ENCODE measurements around the gene MRE11. TPM values are rescaled to one million over a fixed set of nuclear protein-coding genes. Genes with fewer than 3 reads are reported as not detected.

Gene MRE11
- polyA plus RNA-seq, 1 donor (not counting 4 experiments of a cell fraction or from before 2014, with no cell fraction given), result 12.4 TPM

DNA sequence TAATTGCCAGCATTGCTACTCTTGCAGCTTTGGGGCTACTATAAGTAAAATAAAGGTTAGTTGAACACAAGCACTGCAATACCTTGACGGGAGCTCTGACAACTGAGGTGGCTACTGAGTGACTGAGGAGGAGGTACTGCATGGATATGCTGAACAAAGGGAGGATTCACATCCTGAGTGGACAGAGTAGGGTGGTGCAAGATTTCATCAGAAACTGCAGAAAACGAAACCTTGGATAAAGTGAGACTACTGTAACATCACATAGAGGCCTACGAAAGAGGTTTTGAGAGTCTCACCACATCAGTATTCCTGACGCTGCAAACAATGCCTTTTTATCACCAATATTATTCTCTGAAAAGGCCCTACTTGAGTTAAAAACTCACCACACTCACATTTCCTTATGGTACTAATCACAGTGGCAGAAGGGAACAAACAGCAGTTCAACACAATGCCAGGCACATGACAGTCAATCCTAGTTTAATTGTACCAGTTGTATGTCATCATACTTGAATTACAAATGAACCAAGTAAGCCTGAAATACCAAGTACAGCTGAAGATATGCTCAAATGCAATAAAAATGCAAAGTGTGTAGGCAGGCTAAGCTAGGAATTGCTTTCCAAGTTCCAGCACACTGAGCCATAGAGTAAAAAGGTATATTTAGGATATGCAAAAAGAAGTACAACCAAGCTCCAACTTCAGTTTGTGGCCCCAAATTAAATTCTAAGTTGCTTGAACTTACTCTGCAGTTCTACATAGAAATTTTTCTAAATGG, 88.4 kb downstream of the MRE11 start:
- no peak overlapping the region for H3K4me3 ChIP-seq (ENCODE audit: control insufficient read depth in 2 of 3, extremely low read depth in 1 of 3, insufficient read depth in 2 of 3, low read depth in 1 of 3, low read length in 3 of 3)
- no peaks in the 10 kb centered on the region for H3K9me3 ChIP-seq (ENCODE audit: control insufficient read depth, low read depth, low read length)
- peaks cover 11% of the 10 kb centered on the region for H3K4me1 ChIP-seq (ENCODE audit: control insufficient read depth, extremely low read depth, insufficient read depth, low read length)
- no peak overlapping the region for H3K9ac ChIP-seq (ENCODE audit: control insufficient read depth, extremely low read depth, insufficient read depth, low read length)
- no peaks in the 10 kb centered on the region for H3K79me2 ChIP-seq (ENCODE audit: control insufficient read depth, insufficient read depth, low read length)
- H2AFZ ChIP-seq (ENCODE audit: control insufficient read depth, low read length), result no peak overlapping the region
- H4K20me1 ChIP-seq (ENCODE audit: control insufficient read depth, extremely low read depth, insufficient read depth, low read length), result no peaks in the 10 kb centered on the region
- dilution Hi-C loops (cut with MboI; ENCODE audit: extremely low pct_ligation_motif_present, low sequenced_read_pairs), result no loop called here
- peaks cover 15% of the 10 kb centered on the region for H3K27me3 ChIP-seq (ENCODE audit: control insufficient read depth, extremely low read depth, insufficient read depth, low read length)
- H3K9me1 ChIP-seq (ENCODE audit: control insufficient read depth, extremely low read depth, insufficient read depth, low read length), result no peaks in the 10 kb centered on the region
- no peak overlapping the region for H3K27ac ChIP-seq (ENCODE audit: control insufficient read depth, insufficient read depth, low read length)
- no peak for DNase-seq (ENCODE audit: low read depth, low spot score)
- H3K36me3 ChIP-seq (ENCODE audit: control insufficient read depth in 2 of 2, extremely low read depth in 1 of 2, insufficient read depth in 2 of 2, low read length in 2 of 2), result no peaks in the 10 kb centered on the region
- H3K4me2 ChIP-seq (ENCODE audit: control insufficient read depth, extremely low read depth, insufficient read depth, low read depth, low read length), result no peak overlapping the region
- no peak for FAIRE-seq
- TF ChIP-seq EZH2 (IDR thresholded peaks at IDR 0.05; ENCODE audit: low read length), result no peak

DNA sequence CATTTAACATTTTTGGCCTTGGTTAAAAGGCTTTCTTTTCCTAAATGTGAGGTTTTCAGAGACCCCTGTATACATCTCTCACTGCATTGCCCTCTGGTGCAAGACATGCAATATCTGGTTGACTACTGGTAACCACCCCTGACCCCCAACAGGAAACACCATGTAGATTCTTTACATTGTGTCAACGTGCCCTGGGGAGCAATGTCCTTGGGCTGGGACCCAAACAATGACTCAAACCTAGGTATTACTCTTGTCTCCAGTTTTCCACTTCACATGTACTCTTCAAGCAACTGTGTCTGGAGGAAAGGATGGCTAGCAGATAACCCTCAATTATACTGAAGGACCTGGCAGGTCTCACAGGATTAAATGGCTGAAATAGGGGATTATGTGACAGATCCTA, 91.3 kb downstream of the MRE11 start:
- no peaks in the 10 kb centered on the region for H3K9me3 ChIP-seq (ENCODE audit: control insufficient read depth, low read depth, low read length)
- H3K9me1 ChIP-seq (ENCODE audit: control insufficient read depth, extremely low read depth, insufficient read depth, low read length), result no peaks in the 10 kb centered on the region
- FAIRE-seq (peak; percentile 60), DNase-seq (ENCODE audit: low read depth, low spot score) (no peak)
- no peaks in the 10 kb centered on the region for H3K36me3 ChIP-seq (ENCODE audit: control insufficient read depth in 2 of 2, extremely low read depth in 1 of 2, insufficient read depth in 2 of 2, low read length in 2 of 2)
- H3K4me3 ChIP-seq (ENCODE audit: control insufficient read depth in 2 of 3, extremely low read depth in 1 of 3, insufficient read depth in 2 of 3, low read depth in 1 of 3, low read length in 3 of 3), result no peak overlapping the region
- dilution Hi-C loops (cut with MboI; ENCODE audit: extremely low pct_ligation_motif_present, low sequenced_read_pairs), result no loop called here
- no peaks in the 10 kb centered on the region for H4K20me1 ChIP-seq (ENCODE audit: control insufficient read depth, extremely low read depth, insufficient read depth, low read length)
- TF ChIP-seq EZH2 (IDR thresholded peaks at IDR 0.05; ENCODE audit: low read length), result no peak
- TF ChIP-seq, protein P1, sequence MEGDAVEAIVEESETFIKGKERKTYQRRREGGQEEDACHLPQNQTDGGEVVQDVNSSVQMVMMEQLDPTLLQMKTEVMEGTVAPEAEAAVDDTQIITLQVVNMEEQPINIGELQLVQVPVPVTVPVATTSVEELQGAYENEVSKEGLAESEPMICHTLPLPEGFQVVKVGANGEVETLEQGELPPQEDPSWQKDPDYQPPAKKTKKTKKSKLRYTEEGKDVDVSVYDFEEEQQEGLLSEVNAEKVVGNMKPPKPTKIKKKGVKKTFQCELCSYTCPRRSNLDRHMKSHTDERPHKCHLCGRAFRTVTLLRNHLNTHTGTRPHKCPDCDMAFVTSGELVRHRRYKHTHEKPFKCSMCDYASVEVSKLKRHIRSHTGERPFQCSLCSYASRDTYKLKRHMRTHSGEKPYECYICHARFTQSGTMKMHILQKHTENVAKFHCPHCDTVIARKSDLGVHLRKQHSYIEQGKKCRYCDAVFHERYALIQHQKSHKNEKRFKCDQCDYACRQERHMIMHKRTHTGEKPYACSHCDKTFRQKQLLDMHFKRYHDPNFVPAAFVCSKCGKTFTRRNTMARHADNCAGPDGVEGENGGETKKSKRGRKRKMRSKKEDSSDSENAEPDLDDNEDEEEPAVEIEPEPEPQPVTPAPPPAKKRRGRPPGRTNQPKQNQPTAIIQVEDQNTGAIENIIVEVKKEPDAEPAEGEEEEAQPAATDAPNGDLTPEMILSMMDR (optimal IDR thresholded peaks at IDR 0.05 in 1 of 3, IDR thresholded peaks at IDR 0.05 in 1 of 3, conservative IDR thresholded peaks at IDR 0.05 in 1 of 3; ENCODE audit: extremely low read depth in 1 of 3, insufficient read depth in 2 of 3, low read length in 3 of 3), result no peak
- peak overlapping the region; percentile 77 for H3K4me2 ChIP-seq (ENCODE audit: control insufficient read depth, extremely low read depth, insufficient read depth, low read depth, low read length)
- H3K9ac ChIP-seq (ENCODE audit: control insufficient read depth, extremely low read depth, insufficient read depth, low read length), result no peak overlapping the region
- peaks cover 32% of the 10 kb centered on the region for H3K27me3 ChIP-seq (ENCODE audit: control insufficient read depth, extremely low read depth, insufficient read depth, low read length)
- no peaks in the 10 kb centered on the region for H3K79me2 ChIP-seq (ENCODE audit: control insufficient read depth, insufficient read depth, low read length)
- peaks cover 11% of the 10 kb centered on the region for H3K4me1 ChIP-seq (ENCODE audit: control insufficient read depth, extremely low read depth, insufficient read depth, low read length)
- no peak overlapping the region for H2AFZ ChIP-seq (ENCODE audit: control insufficient read depth, low read length)
- H3K27ac ChIP-seq (ENCODE audit: control insufficient read depth, insufficient read depth, low read length), result no peak overlapping the region
